ENCODE results near the gene GFER. TPM values are rescaled to one million over a fixed set of nuclear protein-coding genes. Genes with fewer than 3 reads are reported as not detected.
A peak's percentile ranks its signal among the peaks of the same experiment; 100 is the strongest.

The GFER gene
- total and polyA plus RNA-seq, 4 donors: 7.4 to 63.5 (median 25.6) TPM

- Histone ChIP-seq H3K4me1 (ENCODE audit: control insufficient read depth in 5 of 5, insufficient read depth in 5 of 5, low read length in 5 of 5) (peaks cover 5 to 35% (median 10%) of the 10 kb centered on the region in 5 donors), H3K9ac (ENCODE audit: insufficient read depth in 1 of 2, low read length in 2 of 2) (peak overlapping the region; percentile 78 to 80), H3K27me3 (ENCODE audit: control insufficient read depth in 3 of 3, insufficient read depth in 3 of 3, low read length in 2 of 3) (no peaks in the 10 kb centered on the region), H3K9me3 (ENCODE audit: control insufficient read depth in 4 of 4, insufficient read depth in 3 of 4, low read length in 3 of 4) (no peaks in the 10 kb centered on the region), H3K27ac (ENCODE audit: low read depth in 1 of 2, low read length in 1 of 2) (peak overlapping the region; percentile 88 to 97), H3K4me3 (peak overlapping the region; percentile 94), H3K36me3 (ENCODE audit: control insufficient read depth in 4 of 4, insufficient read depth in 4 of 4, low read length in 4 of 4) (peaks cover 7 to 20% (median 16%) of the 10 kb centered on the region in 4 donors)
- no peak for ATAC-seq (ENCODE audit: insufficient read depth, low FRiP score)
- DNase-seq: peak in 1 of 3 donors; percentile 59
- TF ChIP-seq CTCF (IDR thresholded peaks at IDR 0.05; ENCODE audit: control extremely low read depth, extremely low read depth): no peak
- 9 to 12% methylated on average over 36 to 44 of the region's 44 CpGs for WGBS, 2 donors
These were observed 20.0 kb upstream of the GFER start for GRCh38 chr16:1963806-1964505.

DNA sequence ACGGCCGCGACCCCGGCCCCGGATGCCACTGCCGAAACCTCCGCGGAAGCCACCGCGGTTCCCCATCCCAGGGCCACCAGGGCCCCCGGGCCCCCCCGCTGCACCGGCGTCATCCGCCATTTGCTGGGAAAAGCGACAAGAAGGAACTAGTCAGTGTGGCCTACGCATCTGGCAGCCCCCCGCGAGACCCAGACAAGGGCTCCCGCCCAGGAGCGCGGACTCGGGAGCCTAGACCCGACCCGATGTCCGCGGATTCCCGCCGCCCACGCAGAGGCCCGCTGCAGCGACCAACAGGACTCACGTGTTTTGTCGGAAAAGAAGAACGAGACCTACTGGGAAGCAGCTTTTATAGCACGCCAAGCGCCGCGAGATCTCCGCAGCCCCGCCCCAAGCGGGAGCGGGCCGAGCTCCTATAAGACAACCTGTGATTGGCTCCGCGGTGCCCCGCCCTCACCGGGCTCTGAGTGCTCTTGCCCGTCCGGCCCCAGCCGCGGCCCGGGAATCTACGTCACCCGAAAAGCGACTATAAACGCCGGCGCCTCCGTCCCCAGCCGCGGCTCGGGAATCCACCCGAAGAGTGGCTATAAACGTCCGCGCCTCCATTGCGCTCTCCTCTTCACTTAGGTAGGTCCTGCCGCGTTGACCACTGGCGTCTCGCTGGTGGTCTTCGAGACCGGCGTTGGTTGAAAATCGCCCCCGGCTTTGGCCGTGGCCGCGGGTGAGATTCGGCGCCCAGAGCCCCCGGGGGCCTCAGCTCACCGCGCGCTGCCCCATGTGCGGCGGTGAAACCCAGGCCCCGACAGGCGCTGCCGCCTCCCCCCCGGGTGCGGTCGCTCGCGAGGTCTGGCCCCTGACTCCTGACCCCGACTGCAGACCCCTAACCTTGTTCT is 19.2 kb upstream of the GFER start, which contains the start of gene RPS2:
TSS of gene RPS2 (minus strand) at position 321 of the 890 bp plus-strand sequence. CDS start at position 120, 201 bp downstream.
- H3K27me3 ChIP-seq (ENCODE audit: control insufficient read depth in 3 of 3, insufficient read depth in 3 of 3, low read length in 2 of 3): no peaks in the 10 kb centered on the region
- no peak for TF ChIP-seq CTCF (IDR thresholded peaks at IDR 0.05; ENCODE audit: control extremely low read depth, extremely low read depth)
- no peaks in the 10 kb centered on the region for H3K9me3 ChIP-seq (ENCODE audit: control insufficient read depth in 4 of 4, insufficient read depth in 3 of 4, low read length in 3 of 4)
- H3K4me1 ChIP-seq (ENCODE audit: control insufficient read depth in 5 of 5, insufficient read depth in 5 of 5, low read length in 5 of 5): peaks cover 5 to 32% (median 10%) of the 10 kb centered on the region in 5 donors
- H3K27ac ChIP-seq (ENCODE audit: low read depth in 1 of 2, low read length in 1 of 2): peak within 1 kb of the TSS; percentile 97
- H3K36me3 ChIP-seq (ENCODE audit: control insufficient read depth in 4 of 4, insufficient read depth in 4 of 4, low read length in 4 of 4): peaks cover 7 to 20% (median 16%) of the 10 kb centered on the region in 4 donors
- H3K4me3 ChIP-seq: peak within 1 kb of the TSS; percentile 94
- ATAC-seq (ENCODE audit: insufficient read depth, low FRiP score) (peak; percentile 90), DNase-seq (peak; percentile 99)
- 0 to 2% methylated on average over 86 to 97 of the region's 97 CpGs for WGBS, 2 donors
- peak within 1 kb of the TSS; percentile 78 to 80 for H3K9ac ChIP-seq (ENCODE audit: insufficient read depth in 1 of 2, low read length in 2 of 2)

DNA sequence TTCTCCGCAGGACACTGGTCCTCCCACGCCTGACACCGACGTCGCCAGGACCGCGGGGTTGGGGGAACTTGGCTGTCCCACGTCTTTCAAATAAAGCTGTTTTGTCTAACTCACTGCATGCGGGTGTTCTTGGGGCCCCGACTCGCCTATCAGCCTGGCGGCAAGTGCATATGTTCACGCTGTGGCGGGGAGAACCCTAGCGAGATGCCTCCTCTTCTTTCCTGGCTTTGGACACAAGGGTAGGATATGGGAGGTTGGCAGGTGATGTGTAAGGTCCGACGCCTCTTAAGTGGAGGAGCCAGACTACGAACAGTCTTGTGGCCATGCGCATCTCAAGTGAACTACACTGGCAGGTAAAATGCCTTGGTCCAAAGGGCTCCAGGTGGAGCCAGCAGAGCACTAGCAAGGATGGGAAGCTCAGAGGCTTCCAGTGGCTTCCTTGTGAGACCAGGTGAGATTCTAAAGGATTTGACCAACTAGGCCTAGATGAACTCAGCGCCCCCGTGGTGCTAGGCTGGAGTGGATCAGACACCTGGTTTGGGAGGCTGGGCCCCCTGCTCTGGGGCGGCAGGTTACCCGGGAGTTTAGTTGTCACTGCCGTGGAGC is 18.5 kb upstream of the GFER start:
- 23 to 27% methylated on average over 24 of the region's 24 CpGs for WGBS, 2 donors
- TF ChIP-seq CTCF (IDR thresholded peaks at IDR 0.05; ENCODE audit: control extremely low read depth, extremely low read depth): no peak
- peak overlapping the region; percentile 97 for H3K27ac ChIP-seq (ENCODE audit: low read depth in 1 of 2, low read length in 1 of 2)
- H3K9me3 ChIP-seq (ENCODE audit: control insufficient read depth in 4 of 4, insufficient read depth in 3 of 4, low read length in 3 of 4): no peaks in the 10 kb centered on the region
- ATAC-seq (ENCODE audit: insufficient read depth, low FRiP score): no peak
- DNase-seq: no peak
- peak overlapping the region; percentile 76 to 78 for H3K9ac ChIP-seq (ENCODE audit: insufficient read depth in 1 of 2, low read length in 2 of 2)
- no peaks in the 10 kb centered on the region for H3K27me3 ChIP-seq (ENCODE audit: control insufficient read depth in 3 of 3, insufficient read depth in 3 of 3, low read length in 2 of 3)
- H3K4me3 ChIP-seq: peak overlapping the region; percentile 71
- peaks cover 5 to 27% (median 7%) of the 10 kb centered on the region in 5 donors for H3K4me1 ChIP-seq (ENCODE audit: control insufficient read depth in 5 of 5, insufficient read depth in 5 of 5, low read length in 5 of 5)
- peaks cover 7 to 20% (median 16%) of the 10 kb centered on the region in 4 donors for H3K36me3 ChIP-seq (ENCODE audit: control insufficient read depth in 4 of 4, insufficient read depth in 4 of 4, low read length in 4 of 4)
